HT-29 (cell line): ENCODE results near the gene ZNF488. TPM values are rescaled to one million over a fixed set of nuclear protein-coding genes. Genes with fewer than 3 reads are reported as not detected.

Experiments
- DNase-seq: peaks from one replicate; pipeline ENCODE4 v3.0.0-alpha.2; 2015; ENCODE audit warnings: low spot score
- total RNA-seq: library from RNA; depleted of rRNA; stranded (reverse); fragments of >200 nt; shearing (Covaris generic); gene quantifications from 2 replicates; pipeline ENCODE4 v1.2.3, GENCODE V29; 2014

ZNF488 gene
- total RNA-seq, 1 experiment from 2014 or later = 6.6 TPM

- DNase-seq = no peak
These were observed 33.1 kb downstream of the ZNF488 start for GRCh38 chr10:47350671-47351640.

- DNase-seq = no peak
These were observed 34.1 kb downstream of the ZNF488 start for GRCh38 chr10:47349941-47350371.

GRCh38 chr10:47349516-47349915, 34.6 kb downstream of the ZNF488 start:
- DNase-seq = no peak

GRCh38 chr10:47348661-47349470, 35.2 kb downstream of the ZNF488 start:
- no peak for DNase-seq

- DNase-seq = no peak
These were observed 35.9 kb downstream of the ZNF488 start, which contains the start of gene RBP3 for GRCh38 chr10:47348138-47348651. Gene RBP3, plus strand, starts transcription at chr10:47348363. Its CDS starts 122 bp downstream, at chr10:47348485.

- no peak for DNase-seq
These were observed 36.8 kb downstream of the ZNF488 start for GRCh38 chr10:47347303-47347675.

- DNase-seq = peak; percentile 47
These were observed 37.4 kb downstream of the ZNF488 start for GRCh38 chr10:47346581-47347302.

GRCh38 chr10:47344996-47345870, 38.9 kb downstream of the ZNF488 start:
- DNase-seq = no peak

GRCh38 chr10:47340608-47341170, 43.4 kb downstream of the ZNF488 start:
- peak; percentile 76 for DNase-seq

GRCh38 chr10:47339759-47340607, 44.1 kb downstream of the ZNF488 start:
- no peak for DNase-seq

GRCh38 chr10:47339186-47339735, 44.8 kb downstream of the ZNF488 start:
- DNase-seq = no peak

- no peak for DNase-seq
These were observed 46.8 kb downstream of the ZNF488 start for GRCh38 chr10:47337310-47337709.

- no peak for DNase-seq
These were observed 47.5 kb downstream of the ZNF488 start for GRCh38 chr10:47336387-47337134.

GRCh38 chr10:47335906-47336305, 48.2 kb downstream of the ZNF488 start:
- DNase-seq = no peak

- no peak for DNase-seq
These were observed 49.4 kb downstream of the ZNF488 start for GRCh38 chr10:47334466-47335295.

GRCh38 chr10:47333532-47333931, 50.6 kb downstream of the ZNF488 start:
- DNase-seq = no peak

GRCh38 chr10:47332946-47333345, 51.1 kb downstream of the ZNF488 start:
- no peak for DNase-seq
